ENCODE measurements around the gene LIG4.

DNA sequence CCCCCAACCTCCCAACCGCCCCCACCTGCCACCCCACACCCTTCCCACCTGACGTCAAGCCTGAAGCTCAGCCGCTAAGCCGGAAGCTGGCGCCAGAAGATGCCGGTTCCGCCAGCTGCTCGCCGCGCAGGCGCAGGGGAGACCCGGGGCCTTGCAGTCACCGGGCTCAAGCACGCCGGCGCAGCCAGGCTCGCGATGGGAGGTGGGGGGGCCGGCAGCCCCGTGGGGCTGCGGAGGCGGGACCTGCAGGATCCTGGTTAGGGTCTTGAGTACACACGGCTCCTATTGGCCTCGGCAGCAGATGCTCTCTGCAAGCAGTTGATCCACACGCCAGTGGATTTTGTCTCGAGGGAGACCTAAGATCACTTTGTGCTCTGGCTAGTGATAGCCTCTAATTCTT, at the start of gene LIG4:
- TF ChIP-seq, protein P1, sequence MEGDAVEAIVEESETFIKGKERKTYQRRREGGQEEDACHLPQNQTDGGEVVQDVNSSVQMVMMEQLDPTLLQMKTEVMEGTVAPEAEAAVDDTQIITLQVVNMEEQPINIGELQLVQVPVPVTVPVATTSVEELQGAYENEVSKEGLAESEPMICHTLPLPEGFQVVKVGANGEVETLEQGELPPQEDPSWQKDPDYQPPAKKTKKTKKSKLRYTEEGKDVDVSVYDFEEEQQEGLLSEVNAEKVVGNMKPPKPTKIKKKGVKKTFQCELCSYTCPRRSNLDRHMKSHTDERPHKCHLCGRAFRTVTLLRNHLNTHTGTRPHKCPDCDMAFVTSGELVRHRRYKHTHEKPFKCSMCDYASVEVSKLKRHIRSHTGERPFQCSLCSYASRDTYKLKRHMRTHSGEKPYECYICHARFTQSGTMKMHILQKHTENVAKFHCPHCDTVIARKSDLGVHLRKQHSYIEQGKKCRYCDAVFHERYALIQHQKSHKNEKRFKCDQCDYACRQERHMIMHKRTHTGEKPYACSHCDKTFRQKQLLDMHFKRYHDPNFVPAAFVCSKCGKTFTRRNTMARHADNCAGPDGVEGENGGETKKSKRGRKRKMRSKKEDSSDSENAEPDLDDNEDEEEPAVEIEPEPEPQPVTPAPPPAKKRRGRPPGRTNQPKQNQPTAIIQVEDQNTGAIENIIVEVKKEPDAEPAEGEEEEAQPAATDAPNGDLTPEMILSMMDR (conservative IDR thresholded peaks at IDR 0.05), result no peak
- TF ChIP-seq ZFX (IDR thresholded peaks at IDR 0.05), result no peak

Data from C4-2B (cell line).